ENCODE measurements around the gene KIF2C.

DNA sequence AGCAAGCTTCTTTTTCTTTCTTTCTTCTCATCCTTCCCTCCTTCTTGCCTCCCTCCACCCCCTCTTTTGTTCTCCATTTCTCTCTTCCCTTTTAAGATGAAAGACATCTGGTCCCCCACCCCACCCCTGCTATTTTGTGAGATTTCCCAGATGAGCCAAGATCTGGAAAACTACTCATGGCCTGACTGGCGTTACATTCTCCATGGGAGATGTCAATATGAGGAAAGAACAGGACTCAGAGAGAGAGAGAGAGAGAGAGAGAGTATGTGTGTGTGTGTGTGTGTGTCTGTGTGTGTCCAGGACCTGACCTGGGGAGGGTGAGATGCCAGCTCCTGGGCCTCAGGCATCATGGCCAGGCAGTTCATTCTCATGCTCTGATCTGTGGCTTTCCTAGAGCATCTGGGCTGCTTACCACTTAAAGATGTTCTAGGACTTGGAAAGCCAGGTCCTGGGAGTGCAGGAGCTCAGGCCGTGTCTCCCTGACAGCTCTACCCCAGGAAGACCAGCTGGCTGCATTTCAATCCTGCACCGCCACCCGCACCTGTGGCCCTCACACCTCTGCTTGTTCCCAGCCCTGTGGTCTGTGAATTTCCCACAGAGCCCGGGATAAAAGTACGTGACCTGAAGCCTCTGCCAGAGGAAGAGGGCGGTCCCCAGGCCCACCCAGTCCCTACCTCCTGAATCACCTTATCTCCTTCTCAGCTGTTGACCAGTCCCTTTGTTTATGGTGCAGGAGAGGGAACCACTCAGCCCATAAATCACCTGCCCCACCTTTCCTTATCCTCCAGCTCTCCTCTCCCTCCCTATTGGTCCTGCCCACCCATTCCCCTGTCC lies 51.5 kb downstream of the KIF2C start:
- no peak for TF ChIP-seq YY1 (IDR thresholded peaks at IDR 0.05; ENCODE audit: insufficient read depth, insufficient read length)
- TF ChIP-seq ZNF274 (IDR thresholded peaks at IDR 0.05; ENCODE audit: low read depth, low read length): no peak

Data from NT2/D1 (cell line).